ENCODE results near the gene C2.

Gene C2

DNA sequence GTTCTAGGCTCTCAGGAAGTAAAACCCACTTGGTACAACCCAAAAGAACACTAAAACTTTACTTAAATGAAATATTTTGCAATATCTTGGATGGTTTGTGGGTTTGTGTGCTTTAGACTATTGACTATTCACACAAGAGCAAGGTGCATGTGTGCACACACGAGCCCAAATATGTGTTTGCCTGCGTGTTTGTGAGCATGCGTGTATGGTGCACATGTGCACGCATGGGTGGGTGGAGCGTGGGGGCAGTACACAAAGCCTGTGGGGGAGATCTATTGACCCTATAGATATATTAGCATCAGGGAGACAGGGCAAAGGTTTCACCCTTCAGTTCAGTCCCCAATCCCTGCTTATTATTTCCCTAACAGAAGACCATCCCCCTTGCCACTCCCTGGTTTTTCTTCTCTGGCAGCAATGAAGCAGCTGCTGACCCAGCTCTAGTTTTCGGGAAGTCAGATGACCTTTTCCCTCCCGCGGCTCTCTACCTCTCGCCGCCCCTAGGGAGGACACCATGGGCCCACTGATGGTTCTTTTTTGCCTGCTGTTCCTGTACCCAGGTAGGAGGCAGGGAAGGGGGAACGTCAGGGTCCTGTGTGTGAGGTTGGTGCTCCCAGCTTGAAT, at the start of gene C2:
Gene C2 (plus strand): TSS at position 476 of the 621 bp plus-strand sequence. CDS start 36 bp downstream, at position 512.
- no peak for TF ChIP-seq JUND (IDR thresholded peaks at IDR 0.05; ENCODE audit: low read depth)
- DNase-seq (ENCODE audit: low read depth in 1 of 2, low spot score in 1 of 2): no peak
- in situ Hi-C loops (cut with HindIII; ENCODE audit: low pct_unique_long_range_greater_than_20kb, low sequenced_read_pairs): no loop called here

DNA sequence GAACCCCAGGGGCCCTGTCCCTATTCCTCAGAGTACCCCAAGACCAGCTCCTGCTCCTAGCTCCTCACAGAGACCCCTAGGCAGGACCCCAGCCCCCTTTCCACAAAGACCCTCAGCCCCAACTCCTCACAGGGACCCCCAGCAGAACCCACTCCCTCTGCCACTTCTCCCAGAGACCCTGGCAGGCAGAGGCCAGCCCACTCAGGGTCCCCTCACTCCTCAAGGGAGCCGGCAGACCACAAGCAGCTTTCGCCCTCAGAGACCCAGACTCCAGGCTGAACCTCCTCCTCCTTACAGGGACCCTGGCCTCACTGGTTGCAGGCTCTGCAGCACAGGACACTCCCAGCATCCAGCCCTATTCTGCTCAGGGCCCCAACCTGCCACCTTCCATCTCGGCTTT, 49.3 kb upstream of the C2 start:
- in situ Hi-C loops (cut with HindIII; ENCODE audit: low pct_unique_long_range_greater_than_20kb, low sequenced_read_pairs): no loop called here
- TF ChIP-seq JUND (IDR thresholded peaks at IDR 0.05; ENCODE audit: low read depth): no peak
- no peak for DNase-seq (ENCODE audit: low read depth in 1 of 2, low spot score in 1 of 2)

DNA sequence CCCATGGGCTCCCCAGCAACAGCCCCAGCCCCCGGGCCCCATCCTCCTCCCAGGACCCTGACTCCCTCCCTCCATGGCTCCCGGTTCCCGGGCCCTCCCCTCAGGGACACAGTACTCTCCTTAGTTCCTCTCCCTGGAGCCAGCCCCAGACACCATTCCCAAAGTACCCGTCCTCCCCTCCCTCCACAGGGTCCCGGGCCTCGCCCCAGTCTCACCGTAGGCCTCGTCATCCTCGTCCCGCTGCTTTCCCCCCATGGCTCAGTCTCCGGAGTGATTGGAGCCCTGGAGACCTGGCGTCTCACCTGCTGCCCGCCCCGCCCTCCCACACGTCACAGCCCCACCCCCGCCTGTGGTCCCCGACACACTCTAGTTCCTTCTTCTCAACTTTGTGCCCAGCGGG, 48.8 kb upstream of the C2 start, which contains the start of gene SLC44A4:
Gene SLC44A4 (minus strand): TSS at position 272 of the 400 bp plus-strand sequence. CDS start 17 bp downstream, at position 255.
- DNase-seq (ENCODE audit: low read depth in 1 of 2, low spot score in 1 of 2): no peak
- TF ChIP-seq JUND (IDR thresholded peaks at IDR 0.05; ENCODE audit: low read depth): no peak
- in situ Hi-C loops (cut with HindIII; ENCODE audit: low pct_unique_long_range_greater_than_20kb, low sequenced_read_pairs): no loop called here

DNA sequence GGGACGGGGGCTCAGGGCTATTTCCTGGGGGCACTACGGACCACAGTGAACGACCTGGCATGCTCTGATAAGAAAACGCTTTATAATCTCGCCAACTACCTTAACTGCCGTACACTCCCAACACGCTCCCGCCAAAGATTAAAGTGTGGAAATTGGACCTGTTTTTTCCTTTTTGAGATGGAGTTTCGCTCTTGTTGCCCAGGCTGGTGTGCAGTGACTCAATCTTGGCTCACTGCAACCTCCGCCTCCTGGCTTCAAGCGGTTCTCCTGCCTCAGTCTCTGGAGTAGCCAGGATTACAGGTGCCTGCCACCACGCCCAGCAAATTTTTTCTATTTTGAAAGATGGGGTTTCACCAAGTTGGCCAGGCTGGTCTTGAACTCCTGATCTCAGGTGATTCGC, 48.4 kb upstream of the C2 start:
- in situ Hi-C loops (cut with HindIII; ENCODE audit: low pct_unique_long_range_greater_than_20kb, low sequenced_read_pairs): no loop called here
- TF ChIP-seq JUND (IDR thresholded peaks at IDR 0.05; ENCODE audit: low read depth): no peak

DNA sequence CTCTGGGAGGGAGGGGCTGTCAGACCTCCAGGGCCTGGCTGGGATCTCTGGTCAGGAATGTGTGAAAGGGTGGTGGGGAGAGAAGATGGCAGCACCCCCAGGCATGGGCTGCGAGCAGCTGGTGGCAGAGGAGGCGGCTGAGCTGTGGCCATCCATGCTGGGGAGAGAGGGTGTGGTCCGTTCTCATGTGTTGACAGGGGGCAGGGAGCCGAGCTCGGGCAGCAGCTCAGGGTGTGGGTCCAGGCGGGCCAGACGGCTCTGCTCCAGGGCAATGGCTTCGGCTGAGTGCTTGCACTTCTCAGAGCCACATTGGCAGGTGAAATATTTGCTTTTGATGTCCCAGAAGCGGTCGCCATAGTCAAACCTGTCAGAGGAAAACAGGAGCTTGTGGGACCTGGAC, 47.6 kb upstream of the C2 start:
- DNase-seq (ENCODE audit: low read depth in 1 of 2, low spot score in 1 of 2): no peak
- TF ChIP-seq JUND (IDR thresholded peaks at IDR 0.05; ENCODE audit: low read depth): no peak
- in situ Hi-C loops (cut with HindIII; ENCODE audit: low pct_unique_long_range_greater_than_20kb, low sequenced_read_pairs): no loop called here

More for the DNA sequence above, 48.4 kb upstream of the C2 start:
- no peak for DNase-seq (ENCODE audit: low read depth in 1 of 2, low spot score in 1 of 2)

DNA sequence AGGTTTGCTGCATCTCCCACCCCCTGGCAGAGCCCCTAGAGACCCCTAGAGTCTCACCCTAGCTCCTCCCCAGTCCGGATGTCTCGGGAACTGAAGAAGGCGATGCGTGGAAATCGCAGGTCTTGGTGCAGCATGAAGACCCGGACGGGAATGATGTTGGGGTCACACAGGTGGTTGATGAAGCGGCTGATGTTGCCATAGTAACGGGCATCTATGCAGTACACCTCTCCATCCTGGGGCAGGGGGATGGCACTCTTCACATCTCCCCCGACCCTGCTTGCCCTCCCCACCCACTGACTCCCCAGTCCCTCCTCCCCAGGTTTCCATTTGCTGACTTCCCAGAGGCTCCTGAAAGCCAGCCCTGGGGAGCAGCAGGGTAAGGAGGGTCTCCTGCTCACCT, 46.9 kb upstream of the C2 start:
- TF ChIP-seq JUND (IDR thresholded peaks at IDR 0.05; ENCODE audit: low read depth): no peak
- in situ Hi-C loops (cut with HindIII; ENCODE audit: low pct_unique_long_range_greater_than_20kb, low sequenced_read_pairs): no loop called here
- DNase-seq (ENCODE audit: low read depth in 1 of 2, low spot score in 1 of 2): no peak

DNA sequence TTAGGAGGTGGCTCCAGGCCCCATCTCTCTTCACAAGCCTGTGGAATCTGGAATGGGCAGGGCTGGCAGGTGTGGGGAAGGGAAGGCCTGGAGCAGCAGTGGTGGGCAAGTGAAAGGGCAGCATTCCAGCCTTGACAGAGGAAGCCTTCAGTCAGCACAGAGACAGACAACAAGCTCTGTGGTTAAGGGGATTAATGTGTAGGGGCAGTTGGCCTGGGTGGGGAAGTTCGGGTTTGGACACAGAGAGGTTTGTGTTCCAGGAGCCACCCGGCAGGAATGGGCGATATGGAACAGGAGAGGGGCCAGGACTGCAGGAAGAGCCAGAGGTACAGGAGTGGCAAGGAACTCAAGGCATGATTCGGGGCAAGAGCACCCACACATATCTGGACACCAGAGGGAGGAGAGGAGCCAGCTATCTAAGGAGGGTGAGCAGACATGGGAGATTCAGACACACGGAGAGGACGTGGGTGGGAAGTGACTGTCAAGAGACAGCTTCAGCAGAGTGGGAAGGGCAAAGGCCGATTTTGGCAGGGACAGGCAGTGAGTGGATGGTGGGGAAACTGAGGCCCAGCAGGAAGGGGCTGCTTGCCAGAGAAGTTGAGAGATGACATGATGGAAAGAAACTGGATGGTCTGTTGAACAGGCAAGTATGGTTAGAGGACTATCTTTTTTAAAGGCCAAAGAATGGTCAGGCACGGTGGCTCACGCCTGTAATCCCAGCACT, 46.2 kb upstream of the C2 start:
- no peak for DNase-seq (ENCODE audit: low read depth in 1 of 2, low spot score in 1 of 2)
- TF ChIP-seq JUND (IDR thresholded peaks at IDR 0.05; ENCODE audit: low read depth): no peak
- in situ Hi-C loops (cut with HindIII; ENCODE audit: low pct_unique_long_range_greater_than_20kb, low sequenced_read_pairs): no loop called here

DNA sequence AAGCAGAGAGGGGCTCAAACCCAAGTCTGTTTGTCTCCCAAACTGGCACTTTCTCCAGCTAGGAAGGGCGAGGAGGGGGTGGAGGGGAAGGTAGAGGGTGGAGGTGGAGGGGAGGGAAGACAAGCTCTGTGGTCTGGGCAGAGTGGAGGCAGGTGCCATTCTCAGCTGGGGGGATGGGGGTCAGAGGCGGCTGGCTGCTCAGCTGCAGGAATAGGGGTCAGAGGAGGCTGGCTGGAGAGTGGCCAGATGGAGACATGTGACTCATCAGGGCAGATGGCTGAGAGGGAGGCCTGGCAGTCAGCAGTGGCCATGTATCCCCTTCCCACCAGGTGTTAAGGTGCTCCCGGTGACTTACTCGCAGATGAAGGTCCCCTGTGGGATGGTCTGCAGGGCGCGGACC, 45.2 kb upstream of the C2 start:
- no peak for DNase-seq (ENCODE audit: low read depth in 1 of 2, low spot score in 1 of 2)
- no peak for TF ChIP-seq JUND (IDR thresholded peaks at IDR 0.05; ENCODE audit: low read depth)
- in situ Hi-C loops (cut with HindIII; ENCODE audit: low pct_unique_long_range_greater_than_20kb, low sequenced_read_pairs): no loop called here

DNA sequence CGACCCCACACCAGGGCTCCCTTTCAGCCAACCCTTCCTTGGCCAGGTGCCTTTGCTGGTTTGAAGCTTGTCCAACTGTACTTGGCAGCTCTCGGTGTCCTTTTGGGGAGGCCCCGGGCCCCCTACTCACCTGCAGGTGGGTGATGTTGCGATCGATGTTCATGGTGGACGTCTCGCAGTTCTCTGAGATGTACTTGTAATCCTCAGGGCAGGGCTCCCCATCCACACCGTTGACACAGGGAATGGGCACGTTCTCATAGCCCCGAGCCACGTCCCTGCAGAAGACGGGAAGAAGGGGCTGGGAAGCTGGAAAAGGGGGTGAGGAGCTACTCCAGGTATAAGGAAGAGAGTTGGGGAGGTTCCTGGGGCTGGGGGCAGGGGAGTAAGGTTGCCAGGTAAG, 43.8 kb upstream of the C2 start:
- TF ChIP-seq JUND (IDR thresholded peaks at IDR 0.05; ENCODE audit: low read depth): no peak
- no peak for DNase-seq (ENCODE audit: low read depth in 1 of 2, low spot score in 1 of 2)
- in situ Hi-C loops (cut with HindIII; ENCODE audit: low pct_unique_long_range_greater_than_20kb, low sequenced_read_pairs): no loop called here

DNA sequence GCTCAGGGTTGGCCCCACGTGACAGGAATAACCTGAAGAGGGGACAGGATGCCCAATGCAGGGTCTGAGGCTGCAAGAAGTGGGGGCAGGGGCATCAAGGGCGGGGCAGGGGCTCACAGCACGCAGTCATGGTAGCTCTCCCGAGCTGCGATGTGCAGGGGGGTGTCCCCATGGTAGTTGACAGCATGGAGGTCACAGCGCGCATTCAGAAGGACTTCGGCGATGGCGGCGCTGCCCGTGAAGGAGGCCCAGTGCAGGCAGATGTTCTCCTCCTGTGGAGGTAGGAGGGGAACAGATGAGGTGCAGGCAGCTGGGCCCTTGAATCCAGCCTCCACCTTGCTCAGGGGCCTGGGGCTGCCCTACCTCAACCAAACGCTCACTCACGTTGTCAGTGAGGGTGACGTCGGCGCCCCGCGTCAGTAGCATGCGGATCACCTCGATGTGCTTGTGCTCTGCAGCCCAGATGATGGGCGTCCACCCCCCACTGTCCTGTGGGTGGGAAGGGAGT, 42.9 kb upstream of the C2 start:
- TF ChIP-seq JUND (IDR thresholded peaks at IDR 0.05; ENCODE audit: low read depth): no peak
- in situ Hi-C loops (cut with HindIII; ENCODE audit: low pct_unique_long_range_greater_than_20kb, low sequenced_read_pairs): no loop called here
- DNase-seq (ENCODE audit: low read depth in 1 of 2, low spot score in 1 of 2): no peak

DNA sequence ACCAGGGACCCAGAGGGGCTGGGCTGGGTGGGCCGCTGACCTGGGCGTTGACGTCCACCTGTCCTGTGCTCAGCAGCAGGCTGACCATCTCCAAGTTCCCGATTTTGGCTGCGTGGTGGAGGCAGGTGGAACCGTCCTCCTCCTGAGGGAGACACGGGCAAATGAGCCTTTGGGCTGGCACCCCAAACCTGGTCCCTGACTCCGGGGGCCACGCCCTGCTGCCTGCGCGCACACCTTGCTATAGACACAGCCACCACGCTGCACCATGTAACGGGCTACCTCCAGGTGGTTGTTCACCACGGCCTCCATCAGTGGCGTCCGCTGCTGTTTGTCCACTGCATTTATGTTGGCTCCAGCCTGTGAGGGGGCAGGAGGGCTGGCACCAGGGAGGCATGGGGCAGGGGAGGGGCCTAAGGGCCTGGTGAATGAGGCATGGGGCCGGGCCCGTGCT, 41.0 kb upstream of the C2 start:
- DNase-seq (ENCODE audit: low read depth in 1 of 2, low spot score in 1 of 2): no peak
- no peak for TF ChIP-seq JUND (IDR thresholded peaks at IDR 0.05; ENCODE audit: low read depth)
- in situ Hi-C loops (cut with HindIII; ENCODE audit: low pct_unique_long_range_greater_than_20kb, low sequenced_read_pairs): no loop called here

DNA sequence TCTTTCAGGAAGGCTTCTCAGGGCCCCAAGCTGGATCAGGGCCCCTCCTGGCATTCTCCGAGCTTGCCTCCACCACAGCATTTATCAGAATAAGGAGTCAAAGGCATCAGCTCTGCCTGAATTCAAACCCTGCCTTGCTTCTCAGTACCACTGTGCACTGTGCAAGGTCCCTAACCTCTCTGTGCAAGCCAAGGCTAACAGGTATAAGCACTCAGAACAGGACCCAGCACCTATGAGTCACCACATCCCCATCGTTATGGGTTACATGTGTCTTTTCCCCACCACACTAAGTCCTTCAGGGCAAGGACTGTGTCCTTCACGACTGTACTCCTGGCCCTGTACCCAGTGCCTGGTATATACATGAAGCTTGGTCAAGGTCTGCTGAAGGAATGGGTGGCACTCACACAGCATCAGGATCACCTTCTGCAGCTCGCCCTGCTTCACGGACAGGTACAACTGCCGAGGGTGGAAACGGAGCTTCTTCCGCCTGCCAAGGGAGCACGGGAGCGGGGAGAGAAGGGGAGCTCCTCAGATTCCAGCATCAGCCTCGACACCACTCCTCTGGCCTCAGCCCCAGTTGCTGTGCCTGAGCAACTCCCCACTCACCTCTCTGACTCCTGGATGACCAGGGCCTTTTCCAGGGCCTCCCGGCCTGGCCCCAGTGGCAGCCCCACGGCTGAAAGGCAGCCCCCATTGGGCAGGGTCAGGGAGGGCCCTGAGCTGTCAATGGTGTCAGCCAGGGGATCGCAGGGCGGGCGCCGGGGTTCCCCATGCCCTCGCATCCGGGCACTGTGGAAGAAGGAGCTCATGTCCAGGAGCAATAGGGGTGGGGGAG, 40.1 kb upstream of the C2 start:
- no peak for TF ChIP-seq JUND (IDR thresholded peaks at IDR 0.05; ENCODE audit: low read depth)

More for the DNA sequence above, 40.1 kb upstream of the C2 start:
- no peak for DNase-seq (ENCODE audit: low read depth in 1 of 2, low spot score in 1 of 2)
- in situ Hi-C loops (cut with HindIII; ENCODE audit: low pct_unique_long_range_greater_than_20kb, low sequenced_read_pairs): no loop called here
